Measurements from ENCODE around the gene GGA3. TPM values are rescaled to one million over a fixed set of nuclear protein-coding genes. Genes with fewer than 3 reads are reported as not detected.

The GGA3 gene
- polyA plus RNA-seq, 1 experiment: 25.0 TPM

- ChIA-PET CTCF (interaction anchor here (0.8 to 2.0 kb wide), 6 partner anchors 13 to 122 kb away, joined by 3 to 22 read pairs (median 4); partner anchors contain the start of gene MIF4GD), POLR2A (interaction anchor here (0.6 to 1.4 kb wide), 8 partner anchors 10 to 249 kb away, joined by 3 to 24 read pairs (median 4); partner anchors contain the start of genes GGA3, GRB2 and MIF4GD)
- H3K27ac ChIP-seq (ENCODE audit: low read depth, low read length): peak overlapping the region; percentile 89
- DNase-seq (ENCODE audit: low read depth, low spot score): no peak
- peak overlapping the region; percentile 91 for H3K4me3 ChIP-seq (ENCODE audit: low read depth, low read length)
- no peaks in the 10 kb centered on the region for H3K9me3 ChIP-seq (ENCODE audit: control insufficient read depth, insufficient read depth, low read length)
- no peaks in the 10 kb centered on the region for H3K27me3 ChIP-seq (ENCODE audit: control insufficient read depth, insufficient read depth, low read length)
- peak; percentile 21; the same call in 1 of the 2 replicates for TF ChIP-seq CTCF (IDR thresholded peaks at IDR 0.05; ENCODE audit: low read depth, low read length)
These were observed 28.5 kb upstream of the GGA3 start for GRCh38 chr17:75289832-75290337.

GRCh38 chr17:75289115-75289831, 27.9 kb upstream of the GGA3 start, which contains the start of gene SLC25A19:
Gene SLC25A19, minus strand, starts transcription at chr17:75289433. Its CDS starts 2,669 bp downstream, at chr17:75286764.
- Histone ChIP-seq H3K4me3 (ENCODE audit: low read depth, low read length) (peak within 1 kb of the TSS; percentile 91), H3K27ac (ENCODE audit: low read depth, low read length) (peak within 1 kb of the TSS; percentile 89), H3K9me3 (ENCODE audit: control insufficient read depth, insufficient read depth, low read length) (no peaks in the 10 kb centered on the region), H3K27me3 (ENCODE audit: control insufficient read depth, insufficient read depth, low read length) (no peaks in the 10 kb centered on the region)
- DNase-seq (ENCODE audit: low read depth, low spot score): peak; percentile 97
- no peak for TF ChIP-seq CTCF (IDR thresholded peaks at IDR 0.05; ENCODE audit: low read depth, low read length)
- ChIA-PET POLR2A (interaction anchor here (0.5 to 1.4 kb wide), 10 partner anchors 11 to 248 kb away, joined by 3 to 24 read pairs (median 4); partner anchors contain the start of genes GGA3, GRB2 and MIF4GD), CTCF (interaction anchor here (0.6 to 2.0 kb wide), 7 partner anchors 12 to 123 kb away, joined by 3 to 22 read pairs (median 3); partner anchors contain the start of gene MIF4GD)

- peak overlapping the region; percentile 39 for H3K27ac ChIP-seq (ENCODE audit: low read depth, low read length)
- POLR2A ChIA-PET: interaction anchor here (0.5 to 1.4 kb wide), 8 partner anchors 11 to 166 kb away, joined by 3 to 24 read pairs (median 4); partner anchors contain the start of genes GRB2 and MIF4GD
- TF ChIP-seq CTCF (IDR thresholded peaks at IDR 0.05; ENCODE audit: low read depth, low read length): no peak
- peak overlapping the region; percentile 91 for H3K4me3 ChIP-seq (ENCODE audit: low read depth, low read length)
- CTCF ChIA-PET: interaction anchor here (0.6 to 2.0 kb wide), 5 partner anchors 12 to 124 kb away, joined by 3 to 22 read pairs (median 3); partner anchors contain the start of gene MIF4GD
- no peaks in the 10 kb centered on the region for H3K9me3 ChIP-seq (ENCODE audit: control insufficient read depth, insufficient read depth, low read length)
- no peak for DNase-seq (ENCODE audit: low read depth, low spot score)
- no peaks in the 10 kb centered on the region for H3K27me3 ChIP-seq (ENCODE audit: control insufficient read depth, insufficient read depth, low read length)
These were observed 27.3 kb upstream of the GGA3 start for GRCh38 chr17:75288770-75289114.

GRCh38 chr17:75288359-75288758, 27.0 kb upstream of the GGA3 start:
- no peak overlapping the region for H3K27ac ChIP-seq (ENCODE audit: low read depth, low read length)
- H3K27me3 ChIP-seq (ENCODE audit: control insufficient read depth, insufficient read depth, low read length): no peaks in the 10 kb centered on the region
- DNase-seq (ENCODE audit: low read depth, low spot score): no peak
- TF ChIP-seq CTCF (IDR thresholded peaks at IDR 0.05; ENCODE audit: low read depth, low read length): no peak
- CTCF ChIA-PET: interaction anchor here (2.0 kb wide), 1 partner anchor 34 kb away, joined by 9 read pairs; no protein-coding TSS in a partner anchor
- H3K9me3 ChIP-seq (ENCODE audit: control insufficient read depth, insufficient read depth, low read length): no peaks in the 10 kb centered on the region
- peak overlapping the region; percentile 91 for H3K4me3 ChIP-seq (ENCODE audit: low read depth, low read length)
- POLR2A ChIA-PET: interaction anchor here (1.3 kb wide), 1 partner anchor 117 kb away, joined by 7 read pairs; the partner anchor contains the start of gene GRB2
